Spinal cord (tissue), 10 donors: ENCODE data around the gene HS3ST6. TPM values are rescaled to one million over a fixed set of nuclear protein-coding genes. Genes with fewer than 3 reads are reported as not detected.
"Not testable (repeated sequence)": the region's sequence is repeated elsewhere in the genome, so short reads cannot be mapped to it uniquely, and the experiment has no call there.

Source experiments
- DNase-seq, 6 donors: peaks; one replicate each; pipeline versions ENCODE4 v3.0.0 to v3.0.0-alpha.2; 2013 to 2015; ENCODE audit warnings: low spot score in 6 of 6, low read depth in 4 of 6
- H3K27ac ChIP-seq: one replicate; pipeline ENCODE4 v1.5.1; 2013; ENCODE audit warnings: low read depth, low read length, control low read depth
- H3K27me3 ChIP-seq: one replicate; pipeline ENCODE4 v1.6.1; 2013; ENCODE audit warnings: low read length; ENCODE audit not compliant: control insufficient read depth, insufficient read depth
- H3K36me3 ChIP-seq: one replicate; pipeline ENCODE4 v1.6.1; 2013; ENCODE audit warnings: low read length; ENCODE audit not compliant: control insufficient read depth, insufficient read depth
- H3K4me1 ChIP-seq: one replicate; pipeline ENCODE4 v1.6.1; 2013; ENCODE audit warnings: low read length; ENCODE audit not compliant: control insufficient read depth, insufficient read depth
- H3K4me3 ChIP-seq: one replicate; pipeline ENCODE4 v1.5.1; 2013; ENCODE audit warnings: low read depth, low read length, control low read depth
- H3K9me3 ChIP-seq: one replicate; pipeline ENCODE4 v1.6.1; 2013; ENCODE audit warnings: low read length; ENCODE audit not compliant: control insufficient read depth, insufficient read depth
- WGBS: methylation state at CpG from one replicate; pipeline ENCODE4 v1.1.5; 2013; ENCODE audit warnings: missing lambda C conversion rate; ENCODE audit not compliant: insufficient coverage; 5-methylcytosine and 5-hydroxymethylcytosine counted together
- polyA plus RNA-seq, 2 donors: library from polyadenylated mRNA; unstranded; fragments of 120-200 nt; gene quantifications; one replicate each; pipeline ENCODE4 v1.2.1, GENCODE V29; 2013; ENCODE audit not compliant: insufficient read length in 2 of 2
- total RNA-seq, 2 donors: library from RNA; depleted of rRNA in 1 of 2; stranded (reverse); fragments of 120-200 nt in 1 of 2; fragments of >200 nt in 1 of 2; gene quantifications; one replicate each; pipeline versions ENCODE4 v1.2.3 to v1.2.4, GENCODE V29; 2013 to 2014
- donor health status: healthy.

HS3ST6 gene
- total and polyA plus RNA-seq, 4 donors: not detected

- Histone ChIP-seq H3K36me3 (peaks cover 28% of the 10 kb centered on the region), H3K4me3 (peak overlapping the region; percentile 85), H3K27me3 (no peaks in the 10 kb centered on the region), H3K27ac (no peak overlapping the region), H3K9me3 (no peaks in the 10 kb centered on the region), H3K4me1 (peaks cover 50% of the 10 kb centered on the region)
- WGBS: 57% methylated on average over 16 of the region's 20 CpGs
- no peak for DNase-seq
These were observed 42.7 kb upstream of the HS3ST6 start for GRCh38 chr16:1960665-1961630.

- DNase-seq: peak in 4 of 6 donors; percentile 68 to 95 (median 84)
- WGBS: under 1% methylated on average over 79 of the region's 79 CpGs
- Histone ChIP-seq H3K4me1 (peaks cover 42% of the 10 kb centered on the region), H3K27ac (peak within 1 kb of the TSS; percentile 40), H3K4me3 (peak within 1 kb of the TSS; percentile 85), H3K36me3 (peaks cover 25% of the 10 kb centered on the region), H3K9me3 (no peaks in the 10 kb centered on the region), H3K27me3 (no peaks in the 10 kb centered on the region)
These were observed 41.2 kb upstream of the HS3ST6 start, which contains the start of gene NDUFB10 for GRCh38 chr16:1959269-1960039. NDUFB10 (plus strand) TSS chr16:1959538; CDS start chr16:1959625, 87 bp downstream.

DNA sequence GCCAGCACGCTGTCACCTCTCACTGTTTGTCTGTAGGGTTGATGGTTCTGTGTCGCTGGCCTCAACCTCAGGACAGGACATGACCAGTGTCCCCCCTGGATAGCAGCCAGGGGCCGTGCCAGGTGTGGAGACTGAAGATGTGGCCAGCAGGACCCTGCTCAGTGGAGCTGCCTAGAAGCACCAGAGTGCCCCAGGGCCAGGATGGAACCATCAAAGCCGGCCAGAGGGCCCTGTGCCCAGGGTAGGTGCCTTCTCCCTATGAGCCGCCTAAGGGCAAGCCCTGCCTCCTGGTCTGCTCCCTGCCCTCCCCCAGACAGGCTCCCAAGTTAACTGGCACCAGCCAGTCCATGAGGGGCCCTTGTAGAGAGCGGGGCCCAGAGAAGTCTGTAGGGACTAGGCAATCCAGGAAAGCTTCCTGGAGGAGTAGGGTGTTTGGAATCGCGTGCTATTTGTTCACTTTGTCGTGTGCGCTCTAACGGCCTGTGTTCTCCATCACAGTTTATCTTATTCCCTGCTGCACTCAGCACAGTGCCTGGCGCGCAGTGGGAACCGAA lies 40.6 kb upstream of the HS3ST6 start:
- Histone ChIP-seq H3K27me3 (no peaks in the 10 kb centered on the region), H3K36me3 (peaks cover 21% of the 10 kb centered on the region), H3K9me3 (no peaks in the 10 kb centered on the region), H3K4me1 (peaks cover 38% of the 10 kb centered on the region), H3K4me3 (peak overlapping the region; percentile 21), H3K27ac (no peak overlapping the region)
- DNase-seq: no peak
- WGBS: 36% methylated on average over 11 of the region's 14 CpGs

- H3K27ac ChIP-seq: not testable (repeated sequence)
- H3K4me1 ChIP-seq: peaks cover 31% of the 10 kb centered on the region
- 61% methylated on average over 30 of the region's 30 CpGs for WGBS
These were observed 39.9 kb upstream of the HS3ST6 start for GRCh38 chr16:1958143-1958491.

DNA sequence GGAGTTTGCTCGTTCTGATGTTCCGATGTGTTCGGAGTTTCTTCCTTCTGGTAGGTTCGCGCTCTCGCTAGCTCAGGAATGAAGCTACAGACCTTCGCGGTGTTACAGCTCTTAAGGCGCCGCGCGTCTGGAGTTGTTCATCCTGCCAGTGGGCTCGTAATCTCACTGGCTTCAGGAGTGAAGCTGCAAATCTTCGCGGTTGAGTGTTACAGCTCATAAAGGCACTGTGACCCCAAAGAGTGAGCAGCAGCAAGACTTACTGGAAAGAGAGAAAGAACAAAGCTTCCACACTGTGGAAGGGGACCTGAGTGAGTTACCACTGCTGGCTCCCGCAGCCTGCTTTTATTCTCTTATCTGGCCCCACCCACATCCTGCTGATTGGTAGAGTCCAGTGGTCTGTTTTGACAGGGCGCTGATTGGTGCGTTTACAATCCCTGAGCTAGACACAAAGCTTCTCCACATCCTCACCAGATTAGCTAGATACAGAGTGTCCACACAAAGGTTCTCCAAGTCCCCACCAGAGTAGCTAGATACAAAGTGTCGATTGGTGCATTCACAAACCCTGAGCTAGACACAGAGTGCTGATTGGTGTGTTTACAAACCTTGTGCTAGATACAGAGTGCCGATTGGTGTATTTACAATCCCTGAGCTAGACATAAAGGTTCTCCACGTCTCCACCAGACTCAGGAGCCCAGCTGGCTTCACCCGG lies 39.4 kb upstream of the HS3ST6 start:
- 92% methylated on average over 18 of the region's 22 CpGs for WGBS
- H3K36me3 ChIP-seq: peaks cover 11% of the 10 kb centered on the region
- H3K9me3 ChIP-seq, H3K27me3 ChIP-seq, DNase-seq, H3K4me3 ChIP-seq, H3K27ac ChIP-seq: not testable (repeated sequence)
- peaks cover 26% of the 10 kb centered on the region for H3K4me1 ChIP-seq

More at GRCh38 chr16:1958143-1958491, 39.9 kb upstream of the HS3ST6 start:
- H3K9me3 ChIP-seq, H3K27me3 ChIP-seq, DNase-seq, H3K4me3 ChIP-seq: not testable (repeated sequence)
- H3K36me3 ChIP-seq: peaks cover 16% of the 10 kb centered on the region

DNA sequence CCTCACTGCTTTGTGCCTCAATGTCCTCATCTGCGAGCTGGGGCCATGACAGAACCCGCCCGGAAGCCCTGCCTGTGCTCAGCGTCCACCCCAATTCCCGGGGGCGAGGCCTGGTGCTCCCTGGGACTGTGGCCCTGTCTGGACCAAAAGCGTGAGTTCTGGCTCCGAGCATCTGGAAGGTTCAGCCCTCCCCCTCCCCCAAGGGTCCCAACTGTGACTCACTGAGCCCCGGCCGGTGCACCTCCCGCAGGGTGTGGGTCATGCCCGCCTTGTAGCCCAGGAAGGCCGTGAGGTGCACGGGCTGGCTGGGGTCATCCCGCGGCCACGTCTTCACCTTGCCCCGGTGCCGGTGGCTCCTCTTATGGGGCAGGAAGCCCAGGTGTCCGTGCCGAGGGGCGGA lies 35.5 kb upstream of the HS3ST6 start:
- Histone ChIP-seq H3K36me3 (no peaks in the 10 kb centered on the region), H3K4me3 (no peak overlapping the region), H3K4me1 (peaks cover 2% of the 10 kb centered on the region), H3K27me3 (no peaks in the 10 kb centered on the region), H3K27ac (no peak overlapping the region), H3K9me3 (no peaks in the 10 kb centered on the region)
- 92% methylated on average over 19 of the region's 22 CpGs for WGBS
- DNase-seq: no peak

GRCh38 chr16:1950559-1950958 lies 32.3 kb upstream of the HS3ST6 start:
- Histone ChIP-seq H3K4me1 (no peaks in the 10 kb centered on the region), H3K36me3 (peaks cover 3% of the 10 kb centered on the region), H3K27ac (no peak overlapping the region), H3K4me3 (no peak overlapping the region), H3K9me3 (no peaks in the 10 kb centered on the region), H3K27me3 (no peaks in the 10 kb centered on the region)
- no peak for DNase-seq
- 87% methylated on average over 19 of the region's 19 CpGs for WGBS

- 74% methylated on average over 7 of the region's 7 CpGs for WGBS
- no peaks in the 10 kb centered on the region for H3K27me3 ChIP-seq
- no peaks in the 10 kb centered on the region for H3K9me3 ChIP-seq
- H3K36me3 ChIP-seq: peaks cover 3% of the 10 kb centered on the region
- H3K4me3 ChIP-seq: no peak overlapping the region
- H3K4me1 ChIP-seq: no peaks in the 10 kb centered on the region
- no peak overlapping the region for H3K27ac ChIP-seq
- no peak for DNase-seq
These were observed 31.8 kb upstream of the HS3ST6 start for GRCh38 chr16:1950047-1950446.

- Histone ChIP-seq H3K4me3 (no peak overlapping the region), H3K36me3 (peaks cover 3% of the 10 kb centered on the region), H3K27me3 (no peaks in the 10 kb centered on the region), H3K27ac (no peak overlapping the region), H3K9me3 (no peaks in the 10 kb centered on the region), H3K4me1 (no peaks in the 10 kb centered on the region)
- 92% methylated on average over 7 of the region's 11 CpGs for WGBS
- DNase-seq: no peak
These were observed 31.3 kb upstream of the HS3ST6 start for GRCh38 chr16:1949507-1949906.
